ENCODE results near the gene GPS1. TPM values are rescaled to one million over a fixed set of nuclear protein-coding genes. Genes with fewer than 3 reads are reported as not detected.

The GPS1 gene
- total RNA-seq, 1 donor from 2014 or later: 94.7 TPM

GRCh38 chr17:82060614-82061013 is 8.9 kb downstream of the GPS1 start:
- Mint-ChIP-seq H3K4me3 (no peak overlapping the region), H3K9me3 (no peaks in the 10 kb centered on the region), H3K4me1 (peaks cover 10% of the 10 kb centered on the region), H3K27me3 (no peaks in the 10 kb centered on the region), H3K36me3 (ENCODE audit: low read depth) (peaks cover 45% of the 10 kb centered on the region), H3K27ac (no peak overlapping the region)
- no peak for DNase-seq
- POLR2A ChIA-PET: no interaction called here
- no peak for ATAC-seq (ENCODE audit: low read depth)
- TF ChIP-seq CTCF (IDR thresholded peaks at IDR 0.05): no peak
- CTCF ChIA-PET: no interaction called here
- intact Hi-C loops (cut with micrococcal nuclease): no loop called here

GRCh38 chr17:82061047-82061925 is 9.6 kb downstream of the GPS1 start:
- ATAC-seq (ENCODE audit: low read depth) (no peak), DNase-seq (no peak)
- Mint-ChIP-seq H3K36me3 (ENCODE audit: low read depth) (peaks cover 42% of the 10 kb centered on the region), H3K4me1 (peaks cover 13% of the 10 kb centered on the region), H3K27ac (no peak overlapping the region), H3K4me3 (no peak overlapping the region), H3K9me3 (no peaks in the 10 kb centered on the region), H3K27me3 (no peaks in the 10 kb centered on the region)
- intact Hi-C loops (cut with micrococcal nuclease): no loop called here
- ChIA-PET CTCF (no interaction called here), POLR2A (no interaction called here)
- TF ChIP-seq CTCF (IDR thresholded peaks at IDR 0.05): no peak

- Mint-ChIP-seq H3K27me3 (no peaks in the 10 kb centered on the region), H3K36me3 (ENCODE audit: low read depth) (peaks cover 35% of the 10 kb centered on the region), H3K4me1 (peaks cover 15% of the 10 kb centered on the region), H3K4me3 (no peak overlapping the region), H3K9me3 (no peaks in the 10 kb centered on the region), H3K27ac (no peak overlapping the region)
- DNase-seq: no peak
- no peak for TF ChIP-seq CTCF (IDR thresholded peaks at IDR 0.05)
- ChIA-PET POLR2A (no interaction called here), CTCF (no interaction called here)
- no peak for ATAC-seq (ENCODE audit: low read depth)
- intact Hi-C loops (cut with micrococcal nuclease): no loop called here
Measured at GRCh38 chr17:82062076-82062983, 10.6 kb downstream of the GPS1 start.

- DNase-seq (no peak), ATAC-seq (ENCODE audit: low read depth) (no peak)
- peaks cover 28% of the 10 kb centered on the region for H3K36me3 Mint-ChIP-seq (ENCODE audit: low read depth)
- no peaks in the 10 kb centered on the region for H3K9me3 Mint-ChIP-seq
- no peak overlapping the region for H3K4me3 Mint-ChIP-seq
- ChIA-PET CTCF (no interaction called here), POLR2A (no interaction called here)
- intact Hi-C loops (cut with micrococcal nuclease): no loop called here
- TF ChIP-seq CTCF (IDR thresholded peaks at IDR 0.05): no peak
- H3K27me3 Mint-ChIP-seq: no peaks in the 10 kb centered on the region
- no peak overlapping the region for H3K27ac Mint-ChIP-seq
- H3K4me1 Mint-ChIP-seq: peaks cover 15% of the 10 kb centered on the region
Measured at GRCh38 chr17:82062984-82063368, 11.3 kb downstream of the GPS1 start.

Data from activated B cell treated with CpG ODN at 0.5 μM for 24 hours (primary cell).